ENCODE results near the gene NUDC. TPM values are rescaled to one million over a fixed set of nuclear protein-coding genes. Genes with fewer than 3 reads are reported as not detected.
"Not testable (repeated sequence)": the region's sequence is repeated elsewhere in the genome, so short reads cannot be mapped to it uniquely, and the experiment has no call there.

Gene NUDC
- total and polyA plus RNA-seq, 3 experiments from 2014 or later, result 122 to 168 (median 167) TPM

DNA sequence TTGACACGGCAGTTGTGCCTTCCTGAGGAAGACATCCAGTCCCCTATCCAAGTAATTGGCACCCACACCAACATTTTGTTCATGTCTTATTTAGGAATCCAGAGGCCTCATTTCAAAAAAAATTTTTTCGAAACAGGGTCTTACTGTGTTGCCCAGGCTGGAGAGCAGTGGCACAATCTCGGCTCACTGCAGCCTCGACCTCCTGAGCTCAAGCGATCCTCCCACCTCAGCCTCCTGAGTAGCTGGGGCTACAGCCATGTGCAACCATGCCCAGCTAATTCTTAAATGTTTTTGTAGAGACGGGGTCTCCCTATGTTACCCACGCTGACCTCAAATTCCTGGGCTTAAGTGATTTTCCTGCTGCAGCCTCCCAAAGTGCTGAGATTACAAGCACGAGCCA is 62.7 kb downstream of the NUDC start:
- ChIA-PET CTCF (no interaction called here), POLR2A (no interaction called here)
- DNase-seq, result no peak
- no peak overlapping the region for H3K4me3 ChIP-seq (ENCODE audit: low read length)
- no peak overlapping the region for H3K27ac Mint-ChIP-seq
- no peak overlapping the region for H3K27ac ChIP-seq (ENCODE audit: low read depth, low read length)
- H3K27me3 Mint-ChIP-seq, result peaks cover 8 to 41% of the 10 kb centered on the region in 2 donors
- H3K36me3 ChIP-seq (ENCODE audit: insufficient read depth, low read length), result no peaks in the 10 kb centered on the region
- no peaks in the 10 kb centered on the region for H3K4me1 ChIP-seq (ENCODE audit: insufficient read depth, low read length)
- H3K36me3 Mint-ChIP-seq, result peaks cover 0 to 3% (median 0%) of the 10 kb centered on the region in 3 donors
- H3K27me3 ChIP-seq (ENCODE audit: insufficient read depth, low read length, poor library complexity, severe bottlenecking), result peaks cover 6% of the 10 kb centered on the region
- no peaks in the 10 kb centered on the region for H3K9me3 Mint-ChIP-seq
- no peak overlapping the region for H3K4me3 Mint-ChIP-seq
- no peaks in the 10 kb centered on the region for H3K9me3 ChIP-seq (ENCODE audit: low read length)
- no peaks in the 10 kb centered on the region for H3K4me1 Mint-ChIP-seq

DNA sequence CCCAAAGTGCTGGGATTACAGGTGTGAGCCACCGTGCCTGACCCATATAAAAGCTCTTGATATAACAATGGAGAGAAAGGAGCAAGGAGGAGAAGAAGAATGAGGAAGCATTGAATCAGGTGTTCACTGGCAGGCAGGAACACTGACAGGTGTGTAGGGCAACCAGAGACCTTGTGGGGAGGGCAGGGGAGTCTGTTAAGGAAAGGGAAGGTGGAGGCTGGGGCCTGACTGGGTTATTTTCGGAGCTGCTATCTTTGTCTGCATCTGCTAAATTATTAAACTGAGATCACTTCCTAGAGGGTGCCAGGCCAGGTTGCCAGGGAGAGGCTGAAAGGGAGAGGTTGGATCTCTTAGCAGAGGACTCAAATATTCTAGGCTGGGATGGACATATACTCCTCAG is 65.1 kb downstream of the NUDC start:
- ChIA-PET CTCF (interaction anchor here (3.6 kb wide), 1 partner anchor 11 kb away, joined by 21 read pairs; no protein-coding TSS in a partner anchor), POLR2A (no interaction called here)
- peaks cover 0 to under 1% (median 0%) of the 10 kb centered on the region in 3 donors for H3K36me3 Mint-ChIP-seq
- Histone ChIP-seq H3K36me3 (ENCODE audit: insufficient read depth, low read length) (no peaks in the 10 kb centered on the region), H3K27ac (ENCODE audit: low read depth, low read length) (no peak overlapping the region), H3K27me3 (ENCODE audit: insufficient read depth, low read length, poor library complexity, severe bottlenecking) (peaks cover 6% of the 10 kb centered on the region), H3K4me1 (ENCODE audit: insufficient read depth, low read length) (no peaks in the 10 kb centered on the region), H3K9me3 (ENCODE audit: low read length) (no peaks in the 10 kb centered on the region), H3K4me3 (ENCODE audit: low read length) (no peak overlapping the region)
- H3K27me3 Mint-ChIP-seq, result peaks cover 18 to 44% of the 10 kb centered on the region in 2 donors
- peak overlapping the region in 1 of 7 donors; percentile 21 for H3K4me3 Mint-ChIP-seq
- no peak overlapping the region for H3K27ac Mint-ChIP-seq
- no peak for DNase-seq
- no peaks in the 10 kb centered on the region for H3K9me3 Mint-ChIP-seq
- no peaks in the 10 kb centered on the region for H3K4me1 Mint-ChIP-seq

DNA sequence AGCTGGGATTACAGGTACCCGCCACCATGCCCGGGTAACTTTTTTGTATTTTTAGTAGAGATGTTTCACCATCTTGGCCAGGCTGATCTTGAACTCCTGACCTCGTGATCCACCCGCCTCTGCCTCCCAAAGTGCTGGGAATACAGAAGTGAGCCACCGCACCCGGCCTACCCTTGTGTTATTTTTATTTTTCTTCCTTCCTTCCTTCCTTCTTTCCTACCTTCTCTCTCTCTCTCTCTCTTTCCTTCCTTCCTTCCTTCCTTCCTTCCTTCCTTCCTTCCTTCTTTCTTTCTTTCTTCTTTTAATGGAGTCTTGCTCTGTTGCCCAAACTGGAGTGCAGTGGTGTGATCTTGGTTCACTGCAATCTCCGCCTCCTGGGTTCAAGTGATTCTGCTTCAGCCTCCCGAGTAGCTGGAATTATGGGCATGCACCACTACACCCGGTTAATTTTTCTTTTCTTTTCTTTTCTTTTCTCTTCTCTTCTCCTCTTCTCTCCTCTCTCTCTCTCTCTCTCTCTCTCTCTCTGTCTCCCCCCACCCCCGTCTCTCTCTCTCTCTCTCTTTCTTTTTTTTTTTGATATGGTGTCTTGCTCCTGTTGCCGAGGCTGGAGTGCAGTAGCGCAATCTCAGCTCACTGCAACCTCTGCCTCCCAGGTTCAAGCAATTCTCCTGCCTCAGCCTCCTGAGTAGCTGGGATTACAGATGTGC is 68.0 kb downstream of the NUDC start:
- peaks cover 15% of the 10 kb centered on the region for H3K27me3 ChIP-seq (ENCODE audit: insufficient read depth, low read length, poor library complexity, severe bottlenecking)
- H3K4me3 ChIP-seq (ENCODE audit: low read length); POLR2A ChIA-PET; CTCF ChIA-PET; H3K36me3 ChIP-seq (ENCODE audit: insufficient read depth, low read length); H3K9me3 Mint-ChIP-seq; H3K36me3 Mint-ChIP-seq; DNase-seq; H3K27ac Mint-ChIP-seq; H3K4me3 Mint-ChIP-seq; H3K4me1 ChIP-seq (ENCODE audit: insufficient read depth, low read length); H3K9me3 ChIP-seq (ENCODE audit: low read length); H3K27ac ChIP-seq (ENCODE audit: low read depth, low read length): not testable (repeated sequence)
- peaks cover 32 to 47% of the 10 kb centered on the region in 2 donors for H3K27me3 Mint-ChIP-seq
- H3K4me1 Mint-ChIP-seq, result peaks cover 6 to 12% (median 8%) of the 10 kb centered on the region in 3 donors

DNA sequence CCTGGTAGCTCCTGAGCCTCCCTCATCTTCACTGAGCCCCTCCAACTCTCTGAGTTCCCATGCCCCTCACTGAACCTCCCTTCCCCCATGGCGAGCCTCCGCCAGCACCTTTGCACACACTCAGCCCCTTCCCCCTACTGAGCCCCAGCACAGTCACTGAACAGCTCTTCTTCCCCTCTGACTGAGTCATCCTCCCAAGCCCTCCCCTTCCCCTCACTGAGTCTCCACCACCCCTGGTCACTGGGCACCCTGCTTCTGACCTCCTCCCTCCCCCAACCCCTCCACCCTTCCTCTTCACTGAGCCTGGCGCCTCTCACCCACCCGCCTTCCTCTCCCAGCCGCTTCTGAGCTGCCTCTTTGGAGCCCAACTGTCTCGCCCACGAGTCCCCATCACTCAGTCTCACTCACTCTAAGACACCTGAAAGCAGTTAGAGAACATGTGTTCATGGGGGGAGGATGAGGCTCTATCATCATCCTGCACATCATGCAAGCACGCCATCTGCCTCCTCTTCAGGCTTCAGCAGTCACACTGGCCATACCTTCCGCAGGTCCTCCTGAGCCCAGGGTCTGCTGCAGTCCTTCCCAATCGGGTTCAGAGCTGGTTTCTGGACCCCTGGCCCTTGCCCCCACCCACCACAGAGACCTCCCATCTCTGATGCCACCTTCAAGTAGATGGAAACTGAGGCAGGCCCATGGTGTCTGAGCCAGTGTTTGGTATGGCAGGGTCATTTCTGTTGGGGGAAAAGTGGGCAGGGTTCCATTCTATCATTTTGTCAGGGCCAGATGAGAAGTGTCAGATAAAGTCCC is 70.0 kb downstream of the NUDC start:
- no peaks in the 10 kb centered on the region for H3K36me3 Mint-ChIP-seq
- Histone ChIP-seq H3K4me1 (ENCODE audit: insufficient read depth, low read length) (peaks cover 11% of the 10 kb centered on the region), H3K4me3 (ENCODE audit: low read length) (no peak overlapping the region), H3K36me3 (ENCODE audit: insufficient read depth, low read length) (no peaks in the 10 kb centered on the region), H3K27me3 (ENCODE audit: insufficient read depth, low read length, poor library complexity, severe bottlenecking) (peaks cover 34% of the 10 kb centered on the region), H3K9me3 (ENCODE audit: low read length) (no peaks in the 10 kb centered on the region), H3K27ac (ENCODE audit: low read depth, low read length) (no peak overlapping the region)
- CTCF ChIA-PET, result interaction anchor here (0.6 kb wide), 1 partner anchor 401 kb away, joined by 3 read pairs; the partner anchor contains the start of gene GPR3
- peak overlapping the region in 4 of 7 donors; percentile 6 to 58 (median 18) for H3K4me3 Mint-ChIP-seq
- no peaks in the 10 kb centered on the region for H3K9me3 Mint-ChIP-seq
- no peak for DNase-seq
- peaks cover 6 to 18% (median 8%) of the 10 kb centered on the region in 3 donors for H3K4me1 Mint-ChIP-seq
- POLR2A ChIA-PET, result no interaction called here
- peak overlapping the region in 2 of 8 donors; percentile 35 to 77 for H3K27ac Mint-ChIP-seq
- H3K27me3 Mint-ChIP-seq, result peaks cover 38 to 54% of the 10 kb centered on the region in 2 donors

DNA sequence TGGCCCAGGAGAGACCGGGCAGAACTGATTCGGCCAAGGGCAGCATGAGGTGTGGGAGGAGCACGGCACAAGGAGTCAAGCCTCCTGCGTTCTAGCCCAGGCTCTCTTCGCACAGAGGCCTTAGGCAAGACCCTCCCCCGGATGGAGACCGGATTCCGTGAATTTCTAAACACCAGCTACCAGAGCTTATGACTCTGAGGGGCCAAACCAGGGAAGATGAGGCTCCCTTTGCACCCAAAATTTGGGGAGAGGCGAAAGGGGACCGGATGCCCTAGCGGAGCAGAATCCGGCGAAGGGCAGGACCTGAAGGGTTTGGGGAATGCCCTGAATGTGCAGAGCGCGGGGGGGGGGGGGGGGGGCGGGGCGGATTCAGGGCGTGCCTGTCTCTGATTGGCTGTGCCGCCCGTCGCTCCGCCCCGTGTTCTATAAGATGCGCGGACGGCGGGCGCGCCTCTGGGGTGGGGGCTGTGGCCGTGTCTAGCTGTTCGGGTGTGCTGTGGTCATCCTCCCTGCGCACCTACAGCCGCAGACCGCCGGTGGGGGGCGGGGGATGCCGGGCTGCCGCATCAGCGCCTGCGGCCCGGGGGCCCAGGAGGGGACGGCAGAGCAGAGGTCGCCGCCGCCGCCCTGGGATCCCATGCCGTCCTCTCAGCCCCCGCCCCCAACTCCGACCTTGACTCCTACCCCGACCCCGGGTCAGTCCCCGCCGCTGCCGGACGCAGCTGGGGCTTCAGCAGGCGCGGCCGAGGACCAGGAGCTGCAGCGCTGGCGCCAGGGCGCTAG is 71.9 kb downstream of the NUDC start, which contains the start of gene TRNP1:
Gene TRNP1 (plus strand): TSS at position 456 of the 783 bp plus-strand sequence. CDS start 95 bp downstream, at position 551.
- Mint-ChIP-seq H3K27me3 (peaks cover 49 to 57% of the 10 kb centered on the region in 2 donors), H3K36me3 (no peaks in the 10 kb centered on the region), H3K4me3 (peak within 1 kb of the TSS; percentile 72 to 91 (median 80)), H3K9me3 (no peaks in the 10 kb centered on the region), H3K27ac (peak within 1 kb of the TSS in 4 of 8 donors; percentile 15 to 91 (median 52)), H3K4me1 (peaks cover 13 to 24% (median 14%) of the 10 kb centered on the region in 3 donors)
- Histone ChIP-seq H3K9me3 (ENCODE audit: low read length) (no peaks in the 10 kb centered on the region), H3K36me3 (ENCODE audit: insufficient read depth, low read length) (no peaks in the 10 kb centered on the region), H3K27ac (ENCODE audit: low read depth, low read length) (no peak within 1 kb of the TSS), H3K4me3 (ENCODE audit: low read length) (peak within 1 kb of the TSS; percentile 40), H3K27me3 (ENCODE audit: insufficient read depth, low read length, poor library complexity, severe bottlenecking) (peaks cover 35% of the 10 kb centered on the region), H3K4me1 (ENCODE audit: insufficient read depth, low read length) (peaks cover 15% of the 10 kb centered on the region)
- ChIA-PET POLR2A (no interaction called here), CTCF (no interaction called here)
- DNase-seq, result peak; percentile 50 to 78 (median 61)

DNA sequence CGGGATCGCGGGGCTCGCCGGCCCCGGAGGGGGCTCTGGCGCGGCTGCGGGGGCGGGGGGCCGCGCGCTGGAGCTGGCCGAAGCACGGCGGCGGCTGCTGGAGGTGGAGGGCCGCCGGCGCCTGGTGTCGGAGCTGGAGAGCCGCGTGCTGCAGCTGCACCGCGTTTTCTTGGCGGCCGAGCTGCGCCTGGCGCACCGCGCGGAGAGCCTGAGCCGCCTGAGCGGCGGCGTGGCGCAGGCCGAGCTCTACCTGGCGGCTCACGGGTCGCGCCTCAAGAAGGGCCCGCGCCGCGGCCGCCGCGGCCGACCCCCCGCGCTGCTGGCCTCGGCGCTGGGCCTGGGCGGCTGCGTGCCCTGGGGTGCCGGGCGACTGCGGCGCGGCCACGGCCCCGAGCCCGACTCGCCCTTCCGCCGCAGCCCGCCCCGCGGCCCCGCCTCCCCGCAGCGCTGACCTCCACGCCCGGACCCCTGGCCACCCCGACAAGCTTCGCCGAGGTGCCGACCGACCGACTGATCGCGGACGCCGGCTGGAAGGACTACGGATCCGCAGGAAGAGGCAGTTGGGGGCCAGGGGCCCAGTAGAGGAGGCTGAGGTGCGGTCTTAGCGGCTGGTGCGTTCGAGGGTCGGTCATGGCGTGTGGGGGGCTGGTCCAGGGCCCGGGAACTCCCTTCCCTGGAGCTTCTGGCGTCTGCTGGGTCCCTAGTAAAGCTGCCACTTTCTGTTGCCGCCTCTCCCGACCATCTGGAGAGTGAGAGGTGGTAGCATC is 72.7 kb downstream of the NUDC start:
- Histone ChIP-seq H3K27ac (ENCODE audit: low read depth, low read length) (no peak overlapping the region), H3K9me3 (ENCODE audit: low read length) (no peaks in the 10 kb centered on the region), H3K4me3 (ENCODE audit: low read length) (peak overlapping the region; percentile 39), H3K36me3 (ENCODE audit: insufficient read depth, low read length) (no peaks in the 10 kb centered on the region), H3K27me3 (ENCODE audit: insufficient read depth, low read length, poor library complexity, severe bottlenecking) (peaks cover 33% of the 10 kb centered on the region), H3K4me1 (ENCODE audit: insufficient read depth, low read length) (peaks cover 15% of the 10 kb centered on the region)
- Mint-ChIP-seq H3K9me3 (no peaks in the 10 kb centered on the region), H3K4me1 (peaks cover 13 to 24% (median 14%) of the 10 kb centered on the region in 3 donors), H3K4me3 (peak overlapping the region; percentile 72 to 91 (median 80)), H3K27ac (peak overlapping the region in 1 of 8 donors; percentile 91), H3K27me3 (peaks cover 53 to 54% of the 10 kb centered on the region in 2 donors), H3K36me3 (no peaks in the 10 kb centered on the region)
- CTCF ChIA-PET, result interaction anchor here (1.0 to 1.3 kb wide), 2 partner anchors 14 to 51 kb away, joined by 3 to 4 read pairs; no protein-coding TSS in a partner anchor
- DNase-seq, result peak in 1 of 5 donors; percentile 50
- POLR2A ChIA-PET, result interaction anchor here (0.5 kb wide), 1 partner anchor 14 kb away, joined by 9 read pairs; no protein-coding TSS in a partner anchor

All from CD8-positive, alpha-beta memory T cell (primary cell).